ENCODE measurements around the gene TRAPPC3L. TPM values are rescaled to one million over a fixed set of nuclear protein-coding genes. Genes with fewer than 3 reads are reported as not detected.

The TRAPPC3L gene
- total RNA-seq, 1 experiment from 2014 or later: not detected

DNA sequence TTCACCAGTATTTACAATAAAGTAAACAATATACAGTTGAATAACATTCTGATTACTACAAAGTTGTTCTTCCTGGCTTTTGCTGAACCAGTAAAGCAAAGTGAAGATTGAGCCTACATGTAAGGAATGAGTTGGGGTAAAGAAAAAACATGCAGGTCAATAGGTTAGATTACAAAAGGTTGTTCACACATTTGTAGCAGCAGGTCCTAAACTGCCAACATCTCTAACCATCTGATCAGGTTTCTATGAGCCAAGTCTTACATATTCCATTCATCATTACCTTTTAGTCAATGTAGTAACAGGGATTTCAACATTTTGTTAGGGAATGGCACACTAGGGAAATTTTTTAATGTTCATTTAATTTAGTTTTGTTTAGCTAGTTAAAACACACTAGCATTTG is 93.6 kb downstream of the TRAPPC3L start:
- POLR2A ChIA-PET: no interaction called here
- Histone ChIP-seq H3K36me3 (ENCODE audit: control insufficient read depth, insufficient read depth, low read length) (no peaks in the 10 kb centered on the region), H3K4me1 (no peaks in the 10 kb centered on the region), H3K27me3 (replicated peaks; ENCODE audit: control insufficient read depth, insufficient read depth, low read length) (no peaks in the 10 kb centered on the region), H3K9me3 (no peaks in the 10 kb centered on the region), H3K4me3 (ENCODE audit: low read depth, low read length) (no peak overlapping the region)
- TF ChIP-seq, protein P1, sequence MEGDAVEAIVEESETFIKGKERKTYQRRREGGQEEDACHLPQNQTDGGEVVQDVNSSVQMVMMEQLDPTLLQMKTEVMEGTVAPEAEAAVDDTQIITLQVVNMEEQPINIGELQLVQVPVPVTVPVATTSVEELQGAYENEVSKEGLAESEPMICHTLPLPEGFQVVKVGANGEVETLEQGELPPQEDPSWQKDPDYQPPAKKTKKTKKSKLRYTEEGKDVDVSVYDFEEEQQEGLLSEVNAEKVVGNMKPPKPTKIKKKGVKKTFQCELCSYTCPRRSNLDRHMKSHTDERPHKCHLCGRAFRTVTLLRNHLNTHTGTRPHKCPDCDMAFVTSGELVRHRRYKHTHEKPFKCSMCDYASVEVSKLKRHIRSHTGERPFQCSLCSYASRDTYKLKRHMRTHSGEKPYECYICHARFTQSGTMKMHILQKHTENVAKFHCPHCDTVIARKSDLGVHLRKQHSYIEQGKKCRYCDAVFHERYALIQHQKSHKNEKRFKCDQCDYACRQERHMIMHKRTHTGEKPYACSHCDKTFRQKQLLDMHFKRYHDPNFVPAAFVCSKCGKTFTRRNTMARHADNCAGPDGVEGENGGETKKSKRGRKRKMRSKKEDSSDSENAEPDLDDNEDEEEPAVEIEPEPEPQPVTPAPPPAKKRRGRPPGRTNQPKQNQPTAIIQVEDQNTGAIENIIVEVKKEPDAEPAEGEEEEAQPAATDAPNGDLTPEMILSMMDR (IDR thresholded peaks at IDR 0.05; ENCODE audit: insufficient read depth in 1 of 2, low read depth in 1 of 2, low read length in 1 of 2, severe bottlenecking in 1 of 2, unreplicated experiment in 1 of 2): no peak
- intact Hi-C loops (cut with micrococcal nuclease; ENCODE audit: unreplicated experiment): no loop called here
- no peak for DNase-seq
- Mint-ChIP-seq H3K27ac (ENCODE audit: unreplicated experiment) (no peak overlapping the region), H3K4me3 (ENCODE audit: unreplicated experiment) (no peak overlapping the region), H3K36me3 (ENCODE audit: insufficient read depth, unreplicated experiment) (no peaks in the 10 kb centered on the region), H3K4me1 (ENCODE audit: low read depth, unreplicated experiment) (no peaks in the 10 kb centered on the region), H3K9me3 (ENCODE audit: unreplicated experiment) (no peaks in the 10 kb centered on the region), H3K27me3 (ENCODE audit: insufficient read depth, unreplicated experiment) (peaks cover 11% of the 10 kb centered on the region)
- CTCF ChIA-PET: no interaction called here
- BruUV-seq (replicated peaks): no TSS peak

DNA sequence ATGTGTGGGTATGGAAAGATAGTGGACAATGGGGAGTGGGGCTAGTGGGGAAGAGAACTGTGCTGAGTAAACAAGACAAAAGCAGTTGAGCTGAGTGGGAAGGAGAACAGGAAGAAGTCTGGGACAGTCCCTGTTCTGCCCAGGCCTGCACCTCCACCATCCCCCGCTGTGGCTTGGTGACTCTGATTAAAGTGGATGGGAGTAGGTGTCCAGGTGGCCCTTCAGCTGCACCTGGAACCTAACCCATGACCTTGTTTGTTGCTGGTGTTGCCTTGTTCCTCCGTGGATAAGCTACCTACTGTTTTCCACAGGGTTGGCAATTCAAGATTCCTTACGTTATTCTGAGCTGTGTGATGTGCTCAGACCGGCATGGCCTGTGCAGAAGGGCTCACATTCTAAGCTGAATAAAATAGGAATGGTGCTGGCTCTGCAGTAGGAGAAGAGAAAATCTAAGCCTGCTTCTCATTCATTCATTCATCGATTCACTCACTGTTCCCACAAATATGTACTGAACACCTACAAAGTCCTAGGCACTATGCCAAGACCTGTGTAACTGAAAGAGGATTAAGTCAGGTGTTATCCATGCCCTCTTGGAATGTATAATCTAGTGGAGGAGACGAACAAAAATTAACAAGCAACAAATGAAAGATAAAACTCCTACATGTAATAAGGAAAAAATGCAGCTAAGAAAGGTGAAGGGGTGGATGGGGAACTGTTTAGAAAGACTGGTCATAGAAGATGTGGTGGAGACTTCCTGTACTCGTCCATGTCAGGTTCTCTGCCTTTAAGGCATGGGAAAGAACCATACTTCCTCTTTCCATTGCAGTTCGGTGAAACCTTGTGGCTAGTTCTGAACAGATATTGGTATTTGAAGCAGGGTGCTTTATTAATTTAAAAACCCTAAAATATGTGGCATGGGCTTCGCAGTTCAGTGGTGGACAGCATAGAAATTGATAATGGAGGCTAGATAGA is 94.4 kb downstream of the TRAPPC3L start:
- Mint-ChIP-seq H3K9me3 (ENCODE audit: unreplicated experiment) (no peaks in the 10 kb centered on the region), H3K4me3 (ENCODE audit: unreplicated experiment) (no peak overlapping the region), H3K36me3 (ENCODE audit: insufficient read depth, unreplicated experiment) (no peaks in the 10 kb centered on the region), H3K4me1 (ENCODE audit: low read depth, unreplicated experiment) (no peaks in the 10 kb centered on the region), H3K27ac (ENCODE audit: unreplicated experiment) (no peak overlapping the region), H3K27me3 (ENCODE audit: insufficient read depth, unreplicated experiment) (peaks cover 11% of the 10 kb centered on the region)
- Histone ChIP-seq H3K4me3 (ENCODE audit: low read depth, low read length) (no peak overlapping the region), H3K9me3 (no peaks in the 10 kb centered on the region), H3K4me1 (no peaks in the 10 kb centered on the region), H3K36me3 (ENCODE audit: control insufficient read depth, insufficient read depth, low read length) (no peaks in the 10 kb centered on the region), H3K27me3 (replicated peaks; ENCODE audit: control insufficient read depth, insufficient read depth, low read length) (no peaks in the 10 kb centered on the region)
- intact Hi-C loops (cut with micrococcal nuclease; ENCODE audit: unreplicated experiment): no loop called here
- CTCF ChIA-PET: no interaction called here
- no TSS peak for BruUV-seq (replicated peaks)
- no peak for DNase-seq
- TF ChIP-seq, protein P1 (IDR thresholded peaks at IDR 0.05; ENCODE audit: insufficient read depth in 1 of 2, low read depth in 1 of 2, low read length in 1 of 2, severe bottlenecking in 1 of 2, unreplicated experiment in 1 of 2): no peak
- POLR2A ChIA-PET: no interaction called here

DNA sequence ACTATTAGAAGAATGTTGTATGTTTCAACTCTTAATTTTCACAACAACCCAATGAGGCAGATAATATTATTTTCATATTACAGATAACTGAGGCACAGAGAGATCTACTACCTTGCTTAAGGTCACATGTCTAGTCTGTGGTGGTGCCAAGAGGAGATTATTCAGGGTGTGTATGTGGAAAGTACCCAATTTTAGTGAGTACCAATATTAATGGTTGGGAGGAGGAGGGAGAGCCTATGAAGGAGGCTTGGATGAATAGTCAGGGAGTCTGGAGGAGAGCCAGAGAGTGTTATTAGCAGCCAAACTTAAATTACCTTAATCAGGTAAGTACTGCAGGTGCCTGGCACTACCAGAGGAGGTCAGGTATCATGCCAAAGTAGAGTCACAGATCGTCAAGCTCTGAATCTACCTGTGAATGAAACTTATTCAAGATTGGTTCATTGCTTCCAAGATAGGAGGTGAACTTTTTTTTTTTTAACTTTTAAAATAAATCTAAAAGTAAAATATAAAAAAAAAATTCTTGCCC is 95.2 kb downstream of the TRAPPC3L start:
- no peak overlapping the region for H3K4me3 ChIP-seq (ENCODE audit: low read depth, low read length)
- intact Hi-C loops (cut with micrococcal nuclease; ENCODE audit: unreplicated experiment): no loop called here
- H3K4me3 Mint-ChIP-seq (ENCODE audit: unreplicated experiment): no peak overlapping the region
- no peak overlapping the region for H3K27ac Mint-ChIP-seq (ENCODE audit: unreplicated experiment)
- TF ChIP-seq, protein P1 (IDR thresholded peaks at IDR 0.05; ENCODE audit: insufficient read depth in 1 of 2, low read depth in 1 of 2, low read length in 1 of 2, severe bottlenecking in 1 of 2, unreplicated experiment in 1 of 2): no peak
- no TSS peak for BruUV-seq (replicated peaks)
- no peaks in the 10 kb centered on the region for H3K27me3 ChIP-seq (replicated peaks; ENCODE audit: control insufficient read depth, insufficient read depth, low read length)
- no peaks in the 10 kb centered on the region for H3K36me3 ChIP-seq (ENCODE audit: control insufficient read depth, insufficient read depth, low read length)
- no peaks in the 10 kb centered on the region for H3K4me1 ChIP-seq
- DNase-seq: no peak
- no peaks in the 10 kb centered on the region for H3K4me1 Mint-ChIP-seq (ENCODE audit: low read depth, unreplicated experiment)
- ChIA-PET POLR2A (no interaction called here), CTCF (no interaction called here)
- peaks cover 11% of the 10 kb centered on the region for H3K27me3 Mint-ChIP-seq (ENCODE audit: insufficient read depth, unreplicated experiment)
- no peaks in the 10 kb centered on the region for H3K9me3 Mint-ChIP-seq (ENCODE audit: unreplicated experiment)
- H3K9me3 ChIP-seq: no peaks in the 10 kb centered on the region
- no peaks in the 10 kb centered on the region for H3K36me3 Mint-ChIP-seq (ENCODE audit: insufficient read depth, unreplicated experiment)
